ENCODE measurements around the gene PRSS57.
"Not testable (repeated sequence)": the region's sequence is repeated elsewhere in the genome, so short reads cannot be mapped to it uniquely, and the experiment has no call there.

The PRSS57 gene

DNA sequence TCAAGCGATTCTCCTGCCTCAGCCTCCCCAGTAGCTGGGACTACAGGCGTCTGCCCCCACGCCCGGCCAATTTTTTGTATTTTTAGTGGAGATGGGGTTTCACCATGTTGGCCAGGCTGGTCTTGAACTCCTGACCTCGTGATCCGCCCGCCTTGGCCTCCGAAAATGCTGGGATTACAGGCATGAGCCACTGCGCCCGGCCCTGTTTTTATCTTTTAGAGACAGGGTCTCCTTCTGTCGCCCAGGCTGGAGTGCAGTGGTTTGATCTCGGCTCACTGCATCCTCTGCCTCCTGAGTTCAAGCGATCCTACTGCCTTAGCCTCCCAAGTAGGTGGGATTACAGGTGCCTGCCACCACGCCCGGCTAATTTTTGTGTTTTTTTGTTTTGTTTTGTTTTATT, 3.3 kb upstream of the PRSS57 start:
- H3K27ac ChIP-seq; DNase-seq (ENCODE audit: low read depth, low spot score): not testable (repeated sequence)

- no peak for DNase-seq (ENCODE audit: low read depth, low spot score)
- no peak overlapping the region for H3K27ac ChIP-seq
Observed at GRCh38 chr19:694481-695351, 536 bp downstream of the PRSS57 start.

DNA sequence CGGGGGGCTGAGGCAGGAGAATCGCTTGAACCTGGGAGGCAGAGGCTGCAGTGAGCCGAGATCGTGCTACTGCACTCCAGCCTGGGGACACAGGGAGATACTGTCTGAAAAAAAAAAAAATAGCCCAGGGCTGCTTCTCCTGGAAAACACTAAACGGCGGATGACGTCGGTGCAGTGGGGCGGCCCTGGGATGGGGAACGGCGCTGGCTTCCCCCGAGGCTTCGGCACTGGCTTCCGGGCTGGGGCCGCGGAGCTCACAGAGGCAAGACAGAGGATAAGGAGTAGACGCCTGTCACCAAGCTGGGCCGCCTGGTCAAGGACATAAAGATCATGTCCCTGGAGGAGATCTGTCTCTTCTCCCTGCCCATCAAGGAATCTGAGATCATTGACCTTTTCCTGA, 5.0 kb downstream of the PRSS57 start:
- no peak for DNase-seq (ENCODE audit: low read depth, low spot score)
- no peak overlapping the region for H3K27ac ChIP-seq

DNA sequence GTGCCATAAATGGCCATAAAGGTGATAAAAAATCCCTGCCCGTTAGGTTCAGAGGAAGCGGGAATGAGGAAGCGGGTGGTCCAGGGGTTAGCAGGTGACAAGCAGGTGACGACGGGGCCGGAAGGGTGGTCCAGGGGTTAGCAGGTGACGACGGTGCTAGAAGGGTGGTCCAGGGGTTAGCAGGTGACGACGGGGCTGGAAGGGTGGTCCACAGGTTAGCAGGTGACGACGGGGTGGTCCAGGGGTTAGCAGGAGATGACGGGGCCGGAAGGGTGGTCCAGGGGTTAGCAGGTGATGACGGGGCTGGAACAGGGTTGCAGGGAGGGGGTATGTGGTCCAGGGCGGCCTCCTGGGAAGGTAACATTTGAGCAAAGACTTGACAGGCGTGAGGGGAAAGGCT, 6.3 kb downstream of the PRSS57 start:
- no peak for DNase-seq (ENCODE audit: low read depth, low spot score)

DNA sequence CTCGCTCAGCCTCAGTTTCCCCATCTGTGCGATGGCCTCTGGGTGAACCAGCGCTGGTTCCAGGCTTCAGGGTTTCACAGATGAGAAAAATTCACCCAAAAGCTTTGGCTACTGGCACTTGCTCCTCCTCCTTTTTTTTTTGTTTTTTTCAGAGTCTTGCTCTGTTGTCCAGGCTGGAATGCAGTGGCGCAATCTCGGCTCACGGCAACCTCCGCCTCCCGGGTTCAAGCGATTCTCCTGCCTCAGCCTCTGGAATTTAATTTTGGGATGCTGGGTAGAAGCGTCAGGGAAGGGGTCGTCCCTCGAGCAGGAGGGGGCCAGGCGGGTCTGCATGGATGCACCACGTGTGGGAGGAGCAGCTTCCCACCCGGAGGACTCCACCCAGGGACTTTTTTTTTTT, 7.0 kb downstream of the PRSS57 start:
- H3K27ac ChIP-seq: no peak overlapping the region

More for the DNA sequence above, 6.3 kb downstream of the PRSS57 start:
- H3K27ac ChIP-seq: no peak overlapping the region

DNA sequence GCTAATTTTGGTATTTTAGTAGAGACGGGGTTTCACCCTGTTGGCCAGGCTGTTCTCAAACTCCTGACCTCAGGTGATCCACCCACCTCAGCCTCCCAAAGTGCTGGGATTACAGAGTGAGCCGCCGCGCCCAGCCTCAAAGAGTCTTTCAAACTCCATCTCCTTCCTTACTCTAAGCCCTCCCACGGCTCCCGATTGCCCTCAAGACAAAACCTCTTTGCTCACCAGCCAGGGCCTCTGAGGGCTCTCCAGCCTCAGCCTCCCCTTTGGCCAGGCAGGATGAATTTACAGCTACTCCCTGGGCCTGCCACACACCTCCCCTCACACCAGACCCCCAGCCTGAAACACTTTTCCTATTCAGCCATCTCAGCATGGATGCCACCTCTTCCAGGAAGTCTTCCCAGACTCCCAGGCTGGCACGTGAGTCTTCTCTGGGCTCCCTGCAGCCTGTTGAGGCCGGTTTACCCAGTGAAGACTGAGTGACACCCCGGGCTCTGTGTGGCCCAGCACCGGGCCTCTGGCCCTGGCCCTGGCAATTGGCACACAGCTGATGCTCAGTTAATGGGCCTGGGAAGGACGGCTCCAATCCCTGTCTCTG, 7.6 kb downstream of the PRSS57 start:
- DNase-seq (ENCODE audit: low read depth, low spot score): no peak
- no peak overlapping the region for H3K27ac ChIP-seq

More for the DNA sequence above, 7.0 kb downstream of the PRSS57 start:
- no peak for DNase-seq (ENCODE audit: low read depth, low spot score)

GRCh38 chr19:686589-687297, 8.5 kb downstream of the PRSS57 start:
- no peak for DNase-seq (ENCODE audit: low read depth, low spot score)
- H3K27ac ChIP-seq: no peak overlapping the region

DNA sequence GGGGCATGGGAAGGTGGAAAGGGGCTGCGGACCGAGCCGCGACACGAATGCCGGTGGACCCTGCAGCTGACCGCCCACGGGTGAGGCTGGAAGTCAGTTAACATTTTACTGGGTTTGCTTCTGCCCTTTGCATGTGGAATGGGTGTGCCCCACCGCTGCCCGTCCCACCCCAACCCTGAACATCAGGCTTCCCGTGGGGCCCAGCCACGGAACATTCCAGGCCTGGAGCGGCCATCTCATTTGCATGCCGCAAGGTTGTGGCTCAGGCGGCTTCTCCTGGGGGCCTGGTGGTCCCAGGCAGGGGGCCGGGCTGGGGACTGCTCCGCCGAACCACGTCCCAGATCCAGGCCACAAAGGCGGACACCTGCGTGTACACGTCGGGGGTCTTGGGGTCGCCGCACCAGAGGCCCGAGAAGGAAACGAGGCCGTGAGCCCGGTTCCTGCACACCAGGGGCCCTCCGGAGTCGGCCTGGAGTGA, 9.8 kb downstream of the PRSS57 start:
- DNase-seq (ENCODE audit: low read depth, low spot score): no peak
- no peak overlapping the region for H3K27ac ChIP-seq

DNA sequence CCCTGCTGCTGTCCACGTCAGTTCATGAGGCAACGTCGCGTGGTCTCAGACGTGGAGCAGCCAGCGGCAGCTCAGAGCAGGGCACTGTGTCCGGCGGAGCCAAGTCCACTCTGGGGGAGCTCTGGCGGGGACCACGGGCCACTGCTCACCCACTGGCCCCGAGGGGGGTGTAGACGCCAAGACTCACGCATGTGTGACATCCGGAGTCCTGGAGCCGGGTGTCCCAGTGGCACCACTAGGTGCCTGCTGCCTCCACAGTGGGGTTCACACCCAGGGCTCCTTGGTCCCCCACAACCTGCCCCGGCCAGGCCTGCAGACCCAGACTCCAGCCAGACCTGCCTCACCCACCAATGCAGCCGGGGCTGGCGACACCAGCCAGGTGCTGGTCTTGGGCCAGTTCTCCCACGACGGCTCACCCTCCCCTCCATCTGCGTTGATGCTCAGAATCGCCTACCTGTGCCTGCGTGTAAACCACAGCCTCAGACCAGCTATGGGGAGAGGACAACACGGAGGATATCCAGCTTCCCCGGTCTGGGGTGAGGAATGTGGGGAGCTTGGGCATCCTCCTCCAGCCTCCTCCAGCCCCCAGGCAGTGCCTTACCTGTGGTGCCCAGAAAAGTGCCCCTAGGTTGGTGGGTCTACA, 12.5 kb downstream of the PRSS57 start:
- no peak for DNase-seq (ENCODE audit: low read depth, low spot score)
- H3K27ac ChIP-seq: no peak overlapping the region

DNA sequence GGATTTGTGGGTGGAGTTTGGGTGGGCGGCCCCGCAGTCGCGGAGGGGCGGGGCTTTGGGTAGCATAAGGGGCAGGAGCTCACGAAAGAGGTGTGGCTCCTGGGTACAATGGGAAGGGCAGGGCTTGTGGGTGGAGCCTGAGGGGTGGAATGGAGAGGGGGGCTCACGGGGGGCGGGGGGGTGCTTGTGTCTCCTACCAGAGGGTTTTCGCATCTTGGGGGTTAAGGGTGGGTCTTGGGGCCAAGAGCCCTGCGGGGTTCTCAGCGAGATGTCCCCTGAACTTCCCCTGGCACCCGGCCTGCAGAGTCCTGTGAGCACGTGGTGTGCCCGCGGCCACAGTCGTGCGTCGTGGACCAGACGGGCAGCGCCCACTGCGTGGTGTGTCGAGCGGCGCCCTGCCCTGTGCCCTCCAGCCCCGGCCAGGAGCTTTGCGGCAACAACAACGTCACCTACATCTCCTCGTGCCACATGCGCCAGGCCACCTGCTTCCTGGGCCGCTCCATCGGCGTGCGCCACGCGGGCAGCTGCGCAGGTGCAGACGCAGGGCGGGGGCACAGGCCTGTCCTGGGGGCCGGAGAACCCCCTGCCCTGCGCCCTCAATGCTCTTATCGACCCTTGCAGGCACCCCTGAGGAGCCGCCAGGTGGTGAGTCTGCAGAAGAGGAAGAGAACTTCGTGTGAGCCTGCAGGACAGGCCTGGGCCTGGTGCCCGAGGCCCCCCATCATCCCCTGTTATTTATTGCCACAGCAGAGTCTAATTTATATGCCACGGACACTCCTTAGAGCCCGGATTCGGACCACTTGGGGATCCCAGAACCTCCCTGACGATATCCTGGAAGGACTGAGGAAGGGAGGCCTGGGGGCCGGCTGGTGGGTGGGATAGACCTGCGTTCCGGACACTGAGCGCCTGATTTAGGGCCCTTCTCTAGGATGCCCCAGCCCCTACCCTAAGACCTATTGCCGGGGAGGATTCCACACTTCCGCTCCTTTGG, 13.9 kb downstream of the PRSS57 start:
- DNase-seq (ENCODE audit: low read depth, low spot score): no peak
- H3K27ac ChIP-seq: peak overlapping the region; percentile 92

GRCh38 chr19:680287-681028, 14.8 kb downstream of the PRSS57 start:
- DNase-seq (ENCODE audit: low read depth, low spot score): peak; percentile 91
- peak overlapping the region; percentile 92 for H3K27ac ChIP-seq

DNA sequence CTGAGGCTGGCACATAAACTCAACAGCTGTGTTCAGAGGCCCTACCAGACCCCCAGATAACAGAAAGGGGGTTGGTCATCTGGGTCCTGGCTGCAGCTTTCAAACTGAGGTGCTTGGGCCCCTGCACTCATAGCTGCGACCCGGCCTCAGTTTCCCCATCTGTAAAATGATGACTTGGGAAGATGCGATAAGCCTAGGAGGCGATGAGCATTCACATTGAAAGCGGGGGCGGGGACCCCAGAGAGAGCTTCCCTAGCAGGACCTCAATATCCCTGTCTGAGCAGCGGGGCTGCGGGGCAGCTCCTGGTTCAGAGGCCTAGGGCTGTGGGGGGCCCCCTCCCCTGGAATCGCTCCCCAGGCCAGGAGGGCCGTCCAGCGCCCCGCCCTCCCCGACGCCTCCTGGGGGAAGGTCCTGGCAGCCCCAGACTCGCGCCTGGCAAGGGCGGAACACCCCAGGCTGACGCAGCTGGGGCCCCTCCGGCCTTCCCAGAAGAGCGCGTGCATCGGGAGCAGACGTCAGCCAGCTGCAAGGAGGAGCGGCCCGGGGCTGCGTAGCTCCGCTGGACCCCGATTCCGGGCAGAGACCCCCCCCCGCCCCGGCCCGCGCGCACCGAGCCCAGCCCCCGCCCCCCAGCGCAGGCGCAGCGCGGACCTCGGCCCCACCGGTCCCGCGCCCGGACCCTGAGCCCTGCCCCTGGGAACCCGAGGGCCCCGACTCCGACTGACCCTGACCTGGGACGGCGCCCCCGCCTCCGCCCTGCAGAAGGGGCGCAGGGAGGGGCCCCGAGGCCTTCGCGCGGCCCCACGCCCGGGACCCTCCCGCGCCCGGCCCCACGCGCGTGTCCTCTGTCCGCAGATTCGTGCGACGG, 15.6 kb downstream of the PRSS57 start:
- H3K27ac ChIP-seq: peak overlapping the region; percentile 92
- no peak for DNase-seq (ENCODE audit: low read depth, low spot score)

GRCh38 chr19:678791-679388, 16.4 kb downstream of the PRSS57 start:
- peak overlapping the region; percentile 92 for H3K27ac ChIP-seq
- no peak for DNase-seq (ENCODE audit: low read depth, low spot score)

GRCh38 chr19:677601-678436, 17.4 kb downstream of the PRSS57 start:
- H3K27ac ChIP-seq: peak overlapping the region; percentile 92
- DNase-seq (ENCODE audit: low read depth, low spot score): no peak

DNA sequence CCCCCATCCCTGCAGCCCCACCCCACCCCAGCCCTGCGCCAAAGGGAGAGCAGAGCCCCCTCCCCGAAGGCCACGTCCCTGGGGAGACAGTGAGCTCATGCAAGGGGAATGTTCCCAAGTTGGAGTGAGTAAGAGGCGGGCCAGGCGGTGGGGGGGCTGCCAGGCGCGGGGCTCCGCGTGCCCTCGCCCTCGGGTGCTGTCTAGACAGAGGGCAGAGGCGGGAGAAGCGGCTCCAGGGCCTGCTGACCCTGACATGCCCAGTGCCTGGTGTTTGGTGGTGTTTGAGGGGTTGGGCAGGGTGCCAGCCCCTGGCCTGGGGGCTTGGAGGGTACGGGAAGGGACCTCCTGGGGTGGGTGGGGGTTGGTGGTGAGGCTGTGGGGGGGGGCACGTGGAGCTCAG, 18.1 kb downstream of the PRSS57 start:
- DNase-seq (ENCODE audit: low read depth, low spot score): no peak

GRCh38 chr19:676339-677105, 18.7 kb downstream of the PRSS57 start, which contains the start of gene FSTL3:
TSS of gene FSTL3 (plus strand) at chr19:676392. CDS start at chr19:676424, 32 bp downstream.
- DNase-seq (ENCODE audit: low read depth, low spot score): no peak
- H3K27ac ChIP-seq: peak within 1 kb of the TSS; percentile 92

More for the DNA sequence above, 18.1 kb downstream of the PRSS57 start:
- peak overlapping the region; percentile 92 for H3K27ac ChIP-seq

All from epithelial cell of prostate (primary cell).